Renal pelvis (tissue), 12 donors: ENCODE results near the gene OTUD7B. TPM values are rescaled to one million over a fixed set of nuclear protein-coding genes. Genes with fewer than 3 reads are reported as not detected.
"Not testable (repeated sequence)": the region's sequence is repeated elsewhere in the genome, so short reads cannot be mapped to it uniquely, and the experiment has no call there.

ENCODE experiments used
- DNase-seq: peaks from one replicate; pipeline ENCODE4 v3.0.0-alpha.2; 2013
- long read RNA-seq, 16 experiments: transcript quantifications; one replicate each; lab custom pipeline, GENCODE V29; 2026
- polyA plus RNA-seq, 3 donors: library from polyadenylated mRNA; unstranded; fragments of 120-200 nt; gene quantifications; one replicate each; pipeline ENCODE4 v1.2.1, GENCODE V29; 2013; ENCODE audit not compliant: insufficient read length in 3 of 3

OTUD7B gene
- 10 to 100 TPM; 15.3 to 22.7 (median 17.8) TPM for polyA plus RNA-seq
- long read RNA-seq, donor 1, full-length matches to known transcripts = 1 of 1 reads
- long read RNA-seq, donor 1, partial matches to known transcripts = 0 of 1 reads
- long read RNA-seq, donor 1, other reads (novel, unspliced or antisense) = 0 of 1 reads
- long read RNA-seq, donor 2, full-length matches to known transcripts = 2 of 2 reads
- long read RNA-seq, donor 2, partial matches to known transcripts = 0 of 2 reads
- long read RNA-seq, donor 2, other reads (novel, unspliced or antisense) = 0 of 2 reads
- long read RNA-seq, donor 3 = 0 reads
- long read RNA-seq, donor 4 = 0 reads
- long read RNA-seq, donor 5, full-length matches to known transcripts = 1 of 1 reads
- long read RNA-seq, donor 5, partial matches to known transcripts = 0 of 1 reads
- long read RNA-seq, donor 5, other reads (novel, unspliced or antisense) = 0 of 1 reads
- long read RNA-seq, donor 6, full-length matches to known transcripts = 3 of 3 reads
- long read RNA-seq, donor 6, partial matches to known transcripts = 0 of 3 reads
- long read RNA-seq, donor 6, other reads (novel, unspliced or antisense) = 0 of 3 reads
- long read RNA-seq, donor 7, full-length matches to known transcripts = 4 of 4 reads
- long read RNA-seq, donor 7, partial matches to known transcripts = 0 of 4 reads
- long read RNA-seq, donor 7, other reads (novel, unspliced or antisense) = 0 of 4 reads
- long read RNA-seq, donor 8, full-length matches to known transcripts = 2 of 2 reads
- long read RNA-seq, donor 8, partial matches to known transcripts = 0 of 2 reads
- long read RNA-seq, donor 8, other reads (novel, unspliced or antisense) = 0 of 2 reads
- long read RNA-seq, donor 9, full-length matches to known transcripts = 2 of 2 reads
- long read RNA-seq, donor 9, partial matches to known transcripts = 0 of 2 reads
- long read RNA-seq, donor 9, other reads (novel, unspliced or antisense) = 0 of 2 reads
- long read RNA-seq, donor 10, full-length matches to known transcripts = 1 of 1 reads
- long read RNA-seq, donor 10, partial matches to known transcripts = 0 of 1 reads
- long read RNA-seq, donor 10, other reads (novel, unspliced or antisense) = 0 of 1 reads
- long read RNA-seq, donor 11 = 0 reads
- long read RNA-seq, donor 12, full-length matches to known transcripts = 2 of 2 reads
- long read RNA-seq, donor 12, partial matches to known transcripts = 0 of 2 reads
- long read RNA-seq, donor 12, other reads (novel, unspliced or antisense) = 0 of 2 reads
- long read RNA-seq, donor 13, full-length matches to known transcripts = 2 of 2 reads
- long read RNA-seq, donor 13, partial matches to known transcripts = 0 of 2 reads
- long read RNA-seq, donor 13, other reads (novel, unspliced or antisense) = 0 of 2 reads
- long read RNA-seq, donor 14 = 0 reads
- long read RNA-seq, donor 15, full-length matches to known transcripts = 1 of 1 reads
- long read RNA-seq, donor 15, partial matches to known transcripts = 0 of 1 reads
- long read RNA-seq, donor 15, other reads (novel, unspliced or antisense) = 0 of 1 reads
- long read RNA-seq, donor 16, full-length matches to known transcripts = 2 of 2 reads
- long read RNA-seq, donor 16, partial matches to known transcripts = 0 of 2 reads
- long read RNA-seq, donor 16, other reads (novel, unspliced or antisense) = 0 of 2 reads

DNA sequence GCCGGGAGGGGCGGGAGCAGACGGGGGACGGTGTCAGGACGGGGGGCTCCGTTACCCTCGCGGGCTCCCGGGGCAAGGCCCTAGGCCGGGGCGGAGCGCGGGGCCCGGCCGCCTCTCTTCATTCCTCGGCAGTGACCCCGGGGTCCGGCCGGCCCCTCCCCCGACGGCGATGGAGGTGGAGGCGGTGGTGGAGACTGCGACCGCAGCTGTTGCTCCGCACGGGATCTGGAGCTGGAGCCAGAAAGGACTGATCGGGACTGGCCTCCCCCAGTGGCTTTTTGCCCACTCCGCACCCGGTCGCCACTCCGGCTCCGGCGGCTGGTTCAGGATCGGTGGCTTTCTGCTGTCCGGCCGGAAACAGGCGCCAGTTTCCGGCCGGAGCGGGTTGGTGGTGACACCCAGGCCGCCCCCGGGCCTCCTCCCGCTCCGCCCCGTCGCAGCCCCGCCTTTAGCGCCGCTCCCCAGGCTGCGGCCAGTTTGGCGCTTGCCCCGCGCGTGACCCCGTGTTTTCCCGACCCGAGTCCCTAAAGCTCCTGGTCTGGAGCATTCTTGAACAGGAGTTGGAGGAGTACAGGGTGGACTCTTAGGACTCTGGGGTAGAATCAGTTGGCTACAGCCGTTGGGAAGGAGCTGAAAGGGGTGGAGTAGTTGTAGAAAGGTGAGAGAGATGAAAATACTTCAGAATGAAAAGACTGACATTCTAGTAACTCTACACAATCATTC is at the start of gene OTUD7B:
OTUD7B (minus strand) TSS at position 334 of the 723 bp plus-strand sequence. CDS start 33,216 bp downstream, outside the sequence.
- DNase-seq = peak; percentile 90

GRCh38 chr1:150060260-150060659 is 49.7 kb upstream of the OTUD7B start:
- no peak for DNase-seq

- no peak for DNase-seq
Observed at GRCh38 chr1:150056407-150056806, 45.9 kb upstream of the OTUD7B start.

DNA sequence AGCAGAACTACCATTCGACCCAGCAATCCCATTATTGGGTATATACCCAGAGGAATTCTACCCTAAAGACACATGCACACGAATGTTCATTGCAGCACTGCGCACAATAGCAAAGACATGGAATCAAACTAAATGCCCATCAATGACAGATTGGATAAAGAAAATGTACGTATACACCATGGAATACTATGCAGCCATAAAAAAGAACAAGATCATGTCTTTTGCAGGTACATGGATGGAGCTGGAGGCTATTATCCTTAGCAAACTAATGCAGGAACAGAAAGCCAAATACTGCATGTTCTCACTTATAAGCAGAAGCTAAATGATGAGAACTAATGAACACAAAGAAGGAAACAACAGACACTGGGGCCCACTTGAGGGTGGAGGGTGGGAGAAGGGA is 45.0 kb upstream of the OTUD7B start:
- DNase-seq = not testable (repeated sequence)

GRCh38 chr1:150053926-150054325 is 43.4 kb upstream of the OTUD7B start:
- no peak for DNase-seq

DNA sequence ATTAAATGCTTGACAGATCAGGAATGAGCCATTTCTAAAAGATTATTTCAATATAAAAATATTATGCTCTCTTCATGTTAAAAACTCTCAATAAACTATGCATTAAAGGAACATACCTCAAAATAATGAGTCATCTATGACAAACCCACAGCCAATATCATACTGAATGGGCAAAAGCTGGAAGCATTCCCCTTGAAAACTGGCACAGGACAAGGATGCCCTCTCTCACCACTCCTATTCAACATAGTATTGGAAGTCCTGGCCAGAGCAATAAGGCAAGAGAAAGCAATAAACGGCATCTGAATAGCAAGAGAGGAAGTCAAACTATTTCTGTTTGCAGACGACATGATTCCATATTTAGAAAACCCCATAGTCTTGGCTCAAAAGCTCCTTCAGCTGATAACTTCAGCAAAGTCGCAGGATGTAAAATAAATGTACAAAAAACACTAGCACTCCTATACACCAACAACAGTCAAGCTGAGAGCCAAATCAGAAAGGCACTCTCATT is 41.4 kb upstream of the OTUD7B start:
- DNase-seq = not testable (repeated sequence)

DNA sequence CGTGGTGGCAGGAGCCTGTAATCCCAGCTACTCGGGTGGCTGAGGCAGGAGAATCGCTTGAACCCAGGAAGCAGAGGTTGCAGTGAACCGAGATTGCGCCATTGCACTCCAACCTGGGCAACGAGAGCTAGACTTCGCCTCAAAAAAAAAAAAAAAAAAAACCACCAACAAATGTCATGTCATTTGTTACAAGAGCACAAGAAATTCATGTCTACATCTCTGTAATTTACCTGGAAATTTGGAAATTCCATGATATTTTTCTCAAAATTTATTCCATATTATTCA is 40.5 kb upstream of the OTUD7B start:
- no peak for DNase-seq

DNA sequence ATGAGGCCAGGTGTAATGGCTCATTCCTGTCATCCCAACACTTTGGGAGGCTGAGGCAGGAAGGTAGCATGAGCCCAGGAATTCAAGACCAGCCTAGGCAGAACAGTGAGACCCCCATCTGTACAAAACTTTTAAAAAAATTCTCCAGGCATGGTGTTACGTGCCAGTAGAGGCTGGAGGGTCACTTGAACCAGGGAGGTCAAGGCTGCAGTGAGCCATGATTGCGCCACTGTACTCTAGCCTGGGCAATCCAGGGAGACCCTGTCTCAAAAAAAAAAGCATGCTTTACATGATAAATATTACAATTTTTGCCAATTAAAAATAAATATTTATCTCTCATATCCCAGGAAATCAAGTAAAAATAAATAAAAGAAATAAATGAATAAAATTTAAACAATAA is 39.4 kb upstream of the OTUD7B start:
- no peak for DNase-seq

GRCh38 chr1:150034336-150034735 is 23.8 kb upstream of the OTUD7B start:
- DNase-seq = no peak

DNA sequence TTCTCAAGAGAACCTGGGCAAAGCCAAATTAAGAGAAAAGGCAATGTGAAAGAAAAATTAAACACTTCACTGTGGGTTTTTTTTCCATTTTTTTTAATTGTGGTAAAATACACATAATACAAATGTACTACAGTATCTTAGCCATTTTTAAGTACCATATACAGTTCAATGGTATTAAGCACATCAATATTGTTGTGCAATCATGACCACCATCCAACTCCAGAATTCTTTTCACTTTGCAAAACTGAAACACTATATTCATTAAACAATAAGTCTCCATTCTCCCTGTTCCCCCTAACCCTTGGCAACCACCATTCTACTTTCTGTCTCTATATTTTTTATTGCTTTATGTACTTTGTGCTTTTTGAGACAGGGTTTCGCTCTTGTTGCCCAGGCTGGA is 17.8 kb upstream of the OTUD7B start:
- DNase-seq = no peak

DNA sequence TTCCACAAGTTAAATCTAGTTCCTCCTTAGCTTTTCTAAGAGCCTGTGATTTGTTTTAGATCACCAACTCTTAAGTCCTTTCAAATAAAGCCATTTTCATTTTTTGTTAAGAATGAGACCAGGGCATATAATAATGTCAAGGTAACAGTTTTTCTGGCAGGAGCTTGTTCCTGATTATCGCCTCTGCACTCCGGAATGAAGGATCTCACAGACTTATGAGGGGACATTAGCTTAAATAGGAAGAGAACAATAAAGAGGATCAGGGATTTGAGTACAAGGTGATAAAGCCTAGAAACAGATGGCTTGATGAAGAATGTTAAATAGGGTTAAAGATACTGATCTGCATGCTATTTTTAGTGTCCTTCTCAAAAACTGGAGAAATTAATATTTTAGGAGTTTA is 13.6 kb upstream of the OTUD7B start:
- DNase-seq = no peak

- no peak for DNase-seq
Observed at GRCh38 chr1:150022357-150022756, 11.8 kb upstream of the OTUD7B start.

GRCh38 chr1:150021191-150021694 is 10.7 kb upstream of the OTUD7B start:
- peak; percentile 16 for DNase-seq

GRCh38 chr1:150020711-150021110 is 10.2 kb upstream of the OTUD7B start:
- no peak for DNase-seq

DNA sequence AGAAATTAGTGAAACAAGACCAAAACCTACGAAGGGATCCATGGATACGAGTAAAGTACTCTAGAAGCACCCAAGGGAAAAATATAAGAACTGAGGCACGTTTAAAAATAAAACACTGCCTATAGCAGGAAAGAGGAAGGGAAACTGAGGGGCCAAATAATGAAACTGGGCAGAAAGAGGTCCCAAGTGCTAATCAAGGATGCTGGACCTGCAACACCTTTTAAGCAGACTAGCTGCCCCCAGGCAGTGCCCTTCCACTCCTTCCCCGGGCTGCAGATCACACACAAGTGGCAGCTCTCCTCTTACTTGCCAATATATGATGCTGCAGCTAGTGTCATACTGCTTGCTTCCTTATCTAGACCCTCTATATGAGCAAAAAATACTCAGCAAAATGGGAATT is 7.6 kb upstream of the OTUD7B start:
- DNase-seq = no peak

- no peak for DNase-seq
Observed at GRCh38 chr1:150017206-150017750, 6.8 kb upstream of the OTUD7B start.

- no peak for DNase-seq
Observed at GRCh38 chr1:150015651-150016131, 5.2 kb upstream of the OTUD7B start.

- no peak for DNase-seq
Observed at GRCh38 chr1:150012611-150013010, 2.1 kb upstream of the OTUD7B start.

- peak; percentile 60 for DNase-seq
Observed at GRCh38 chr1:150009604-150010392, 728 bp downstream of the OTUD7B start.
